DMS153 treated with DMSO at 0.1 percent for 48 hours (cell line): ENCODE measurements around the gene MADD.
"Not testable (repeated sequence)": the region's sequence is repeated elsewhere in the genome, so short reads cannot be mapped to it uniquely, and the experiment has no call there.

Source experiments
- DNase-seq: peaks from one replicate; lab custom pipeline; 2025; ENCODE audit not compliant: unreplicated experiment; lab: John Stamatoyannopoulos, UW

The MADD gene

GRCh38 chr11:47317064-47317828 is 47.3 kb downstream of the MADD start:
- no peak for DNase-seq

GRCh38 chr11:47318166-47318565 is 48.2 kb downstream of the MADD start:
- no peak for DNase-seq

- no peak for DNase-seq
Measured at GRCh38 chr11:47324520-47324919, 54.6 kb downstream of the MADD start.

- peak; percentile 33 for DNase-seq
Measured at GRCh38 chr11:47325271-47326041, 55.5 kb downstream of the MADD start.

- no peak for DNase-seq
Measured at GRCh38 chr11:47326198-47326597, 56.3 kb downstream of the MADD start.

GRCh38 chr11:47327025-47327424 is 57.1 kb downstream of the MADD start:
- peak; percentile 55 for DNase-seq

GRCh38 chr11:47327949-47328348 is 58.0 kb downstream of the MADD start:
- no peak for DNase-seq

- DNase-seq = no peak
Measured at GRCh38 chr11:47328449-47329390, 58.8 kb downstream of the MADD start.

- no peak for DNase-seq
Measured at GRCh38 chr11:47329431-47329986, 59.6 kb downstream of the MADD start.

- no peak for DNase-seq
Measured at GRCh38 chr11:47329987-47330931, 60.3 kb downstream of the MADD start.

GRCh38 chr11:47331454-47332302 is 61.7 kb downstream of the MADD start:
- no peak for DNase-seq

- DNase-seq = no peak
Measured at GRCh38 chr11:47332303-47332711, 62.4 kb downstream of the MADD start.

- DNase-seq = no peak
Measured at GRCh38 chr11:47332791-47333525, 63.0 kb downstream of the MADD start.

- DNase-seq = no peak
Measured at GRCh38 chr11:47333526-47333845, 63.6 kb downstream of the MADD start.

- no peak for DNase-seq
Measured at GRCh38 chr11:47333886-47334443, 64.0 kb downstream of the MADD start.

- DNase-seq = not testable (repeated sequence)
Measured at GRCh38 chr11:47334699-47335411, 64.9 kb downstream of the MADD start.

- DNase-seq = no peak
Measured at GRCh38 chr11:47335733-47336132, 65.8 kb downstream of the MADD start.
